K562 (cell line): ENCODE measurements around the gene CDC42EP1. TPM values are rescaled to one million over a fixed set of nuclear protein-coding genes. Genes with fewer than 3 reads are reported as not detected.

Experiments used
- ATF7 ChIP-seq: fragments of 450-650 bp; IDR thresholded peaks from 2 replicates; pipeline ENCODE4 v1.7.1; 2014; ENCODE audit warnings: mild to moderate bottlenecking, moderate library complexity
- CBFB ChIP-seq: sonication (generic); formaldehyde crosslinking; IDR thresholded peaks from 2 replicates; pipeline ENCODE4 v1.4.0; 2020; ENCODE audit warnings: mild to moderate bottlenecking, missing genetic modification reagents
- ERF ChIP-seq: fragments of 450-650 bp; formaldehyde crosslinking; IDR thresholded peaks from 2 replicates; pipeline ENCODE4 v1.4.0; 2020; ENCODE audit warnings: mild to moderate bottlenecking, mixed read lengths
- FUS ChIP-seq: fragments of 200-400 bp; formaldehyde crosslinking; optimal IDR thresholded peaks from 2 replicates; pipeline ENCODE3; 2017; ENCODE audit warnings: low read depth, low read length
- JUND ChIP-seq, 2 experiments: IDR thresholded peaks; 2 replicates in 1 of 2; 3 replicates in 1 of 2; pipeline ENCODE4 v1.6.1; 2011; ENCODE audit warnings: borderline replicate concordance in 2 of 2, low read depth in 2 of 2, low read length in 2 of 2, improper control_type of control experiment in 1 of 2, missing biosample characterization in 1 of 2, missing genetic modification characterization in 1 of 2, missing genetic modification reagents in 1 of 2
- KAT7 ChIP-seq: sonication (generic); formaldehyde crosslinking; IDR thresholded peaks from 2 replicates; pipeline ENCODE4 v1.8.0; 2022; ENCODE audit warnings: missing genetic modification reagents, mild to moderate bottlenecking, borderline replicate concordance
- KDM4B ChIP-seq, 2 experiments: fragments of 450-650 bp in 1 of 2; sonication (generic) in 1 of 2; IDR thresholded peaks; 2 replicates each; pipeline ENCODE4 v1.6.1; 2016 to 2017; ENCODE audit warnings: borderline replicate concordance in 2 of 2, antibody characterized with exemption in 1 of 2, low read depth in 1 of 2, mild to moderate bottlenecking in 1 of 2
- L3MBTL2 ChIP-seq: fragments of 450-650 bp; IDR thresholded peaks from 2 replicates; pipeline ENCODE4 v1.6.1; 2016; ENCODE audit warnings: mild to moderate bottlenecking, moderate library complexity
- MECOM ChIP-seq: fragments of 250-450 bp; sonication (Bioruptor Pico); IDR thresholded peaks from 2 replicates; pipeline ENCODE4 v1.8.0; 2022; ENCODE audit warnings: inconsistent platforms
- MEF2A ChIP-seq: IDR thresholded peaks from 2 replicates; pipeline ENCODE4 v1.6.1; 2011; ENCODE audit warnings: low read depth, mild to moderate bottlenecking, low read length, moderate library complexity; ENCODE audit not compliant: control insufficient read depth
- PHF20 ChIP-seq: fragments of 450-650 bp; IDR thresholded peaks from 2 replicates; pipeline ENCODE4 v1.6.1; 2018; ENCODE audit not compliant: partially characterized antibody
- SAP30 ChIP-seq: fragments of 200-600 bp; sonication (generic); IDR thresholded peaks from 2 replicates; pipeline ENCODE4 v1.6.1; 2012; ENCODE audit warnings: borderline replicate concordance, low read depth, mild to moderate bottlenecking, moderate library complexity, low read length, control low read depth, inconsistent platforms; ENCODE audit not compliant: insufficient read depth, poor library complexity, severe bottlenecking
- TCF3 ChIP-seq: sonication (generic); formaldehyde crosslinking; IDR thresholded peaks from 2 replicates; pipeline ENCODE4 v1.4.0; 2020; ENCODE audit warnings: mild to moderate bottlenecking, missing genetic modification reagents
- ZKSCAN8 ChIP-seq: fragments of 200-800 bp; sonication (Bioruptor generic); IDR thresholded peaks from 2 replicates; pipeline ENCODE4 v1.6.1; 2016; ENCODE audit warnings: missing genetic modification characterization, missing compliant biosample characterization
- polyA plus RNA-seq, 8 experiments: library from polyadenylated mRNA; depleted of rRNA in 4 of 8; stranded (reverse) in 5 of 8; unstranded in 3 of 8; fragments of >200 nt; fragmentation: Nextera tagmentation in 2 of 8; fragmentation: Illumina TruSeq in 1 of 8; extraction: Ambion mirVana in 2 of 8; extraction: Trizol in 1 of 8; gene quantifications; 2 replicates each; pipeline versions ENCODE4 v1.2.1 to v1.2.3, GENCODE V29; 2011 to 2014; ENCODE audit warnings: inconsistent platforms in 1 of 8, missing spikeins in 1 of 8
- total RNA-seq, 7 experiments: library from RNA; depleted of rRNA in 6 of 7; stranded (reverse); fragments of >200 nt in 6 of 7; fragmentation: Illumina TruSeq in 2 of 7; extraction: Trizol in 2 of 7; gene quantifications; 2 replicates each; pipeline versions ENCODE4 v1.2.1 to v1.2.3, GENCODE V29; 2011 to 2021; ENCODE audit warnings: low replicate concordance in 1 of 7
- TF ChIP-seq, protein P1 (sequence below): fragments of 450-650 bp; IDR thresholded peaks from 2 replicates; pipeline ENCODE4 v1.6.1; 2016; ENCODE audit warnings: antibody characterized with exemption
- TF ChIP-seq, protein P2 (sequence below): fragments of 200-800 bp; sonication (Bioruptor generic); IDR thresholded peaks from 2 replicates; pipeline ENCODE4 v1.6.1; 2016; ENCODE audit warnings: missing genetic modification characterization, missing compliant biosample characterization
- TF ChIP-seq, protein P3 (sequence below): sonication (generic); formaldehyde crosslinking; IDR thresholded peaks from 2 replicates; pipeline ENCODE4 v1.8.1; 2022; ENCODE audit warnings: missing genetic modification reagents
- TF ChIP-seq, protein P4 (sequence below): sonication (generic); formaldehyde crosslinking; IDR thresholded peaks from 2 replicates; pipeline ENCODE4 v1.5.0; 2020; ENCODE audit warnings: missing genetic modification reagents

Gene CDC42EP1
- total and polyA plus RNA-seq, 9 of the 15 experiments (the other 6 are each of a cell fraction or from before 2014, with no cell fraction given) = 0.67 to 70.2 (median 7.3) TPM

DNA sequence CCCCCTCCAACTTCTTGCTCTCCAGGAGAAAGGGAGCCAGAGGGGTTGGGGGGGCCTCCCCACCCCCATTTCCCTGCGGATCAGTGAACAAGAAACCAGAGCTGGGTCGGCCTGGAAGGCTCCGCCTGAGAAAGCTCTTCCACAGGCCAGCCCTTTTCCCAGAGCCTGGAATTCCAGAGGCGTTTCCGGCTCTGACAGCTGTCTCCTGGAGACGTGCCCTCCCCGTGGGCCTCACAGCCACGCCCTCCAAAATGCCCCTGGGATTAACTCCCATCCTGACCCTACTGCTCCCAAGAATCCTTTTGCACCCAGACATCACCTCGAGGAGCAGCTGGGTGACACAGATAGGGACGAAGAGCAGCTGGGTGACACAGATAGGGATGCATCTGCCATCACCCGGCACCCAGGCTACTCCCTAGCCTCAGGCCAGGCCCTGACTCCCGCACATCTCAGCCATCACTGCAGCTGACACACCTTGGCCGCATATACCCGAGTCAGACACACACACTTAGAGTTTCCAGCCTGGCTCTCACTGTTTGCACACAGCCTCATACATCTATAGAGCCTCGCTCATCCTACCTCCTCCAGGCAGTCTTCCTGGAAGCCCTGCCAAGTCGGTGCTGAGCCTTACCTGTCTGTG is 7.6 kb upstream of the CDC42EP1 start (continued):
- TF ChIP-seq, protein P1, sequence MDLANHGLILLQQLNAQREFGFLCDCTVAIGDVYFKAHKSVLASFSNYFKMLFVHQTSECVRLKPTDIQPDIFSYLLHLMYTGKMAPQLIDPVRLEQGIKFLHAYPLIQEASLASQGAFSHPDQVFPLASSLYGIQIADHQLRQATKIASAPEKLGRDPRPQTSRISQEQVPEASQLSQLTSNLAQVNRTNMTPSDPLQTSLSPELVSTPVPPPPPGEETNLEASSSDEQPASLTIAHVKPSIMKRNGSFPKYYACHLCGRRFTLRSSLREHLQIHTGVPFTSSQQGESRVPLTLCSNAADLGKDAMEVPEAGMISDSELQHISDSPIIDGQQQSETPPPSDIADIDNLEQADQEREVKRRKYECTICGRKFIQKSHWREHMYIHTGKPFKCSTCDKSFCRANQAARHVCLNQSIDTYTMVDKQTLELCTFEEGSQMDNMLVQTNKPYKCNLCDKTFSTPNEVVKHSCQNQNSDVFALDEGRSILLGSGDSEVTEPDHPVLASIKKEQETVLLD = peak; percentile 54; the same call in 1 of the 2 replicates
- TF ChIP-seq, protein P2, sequence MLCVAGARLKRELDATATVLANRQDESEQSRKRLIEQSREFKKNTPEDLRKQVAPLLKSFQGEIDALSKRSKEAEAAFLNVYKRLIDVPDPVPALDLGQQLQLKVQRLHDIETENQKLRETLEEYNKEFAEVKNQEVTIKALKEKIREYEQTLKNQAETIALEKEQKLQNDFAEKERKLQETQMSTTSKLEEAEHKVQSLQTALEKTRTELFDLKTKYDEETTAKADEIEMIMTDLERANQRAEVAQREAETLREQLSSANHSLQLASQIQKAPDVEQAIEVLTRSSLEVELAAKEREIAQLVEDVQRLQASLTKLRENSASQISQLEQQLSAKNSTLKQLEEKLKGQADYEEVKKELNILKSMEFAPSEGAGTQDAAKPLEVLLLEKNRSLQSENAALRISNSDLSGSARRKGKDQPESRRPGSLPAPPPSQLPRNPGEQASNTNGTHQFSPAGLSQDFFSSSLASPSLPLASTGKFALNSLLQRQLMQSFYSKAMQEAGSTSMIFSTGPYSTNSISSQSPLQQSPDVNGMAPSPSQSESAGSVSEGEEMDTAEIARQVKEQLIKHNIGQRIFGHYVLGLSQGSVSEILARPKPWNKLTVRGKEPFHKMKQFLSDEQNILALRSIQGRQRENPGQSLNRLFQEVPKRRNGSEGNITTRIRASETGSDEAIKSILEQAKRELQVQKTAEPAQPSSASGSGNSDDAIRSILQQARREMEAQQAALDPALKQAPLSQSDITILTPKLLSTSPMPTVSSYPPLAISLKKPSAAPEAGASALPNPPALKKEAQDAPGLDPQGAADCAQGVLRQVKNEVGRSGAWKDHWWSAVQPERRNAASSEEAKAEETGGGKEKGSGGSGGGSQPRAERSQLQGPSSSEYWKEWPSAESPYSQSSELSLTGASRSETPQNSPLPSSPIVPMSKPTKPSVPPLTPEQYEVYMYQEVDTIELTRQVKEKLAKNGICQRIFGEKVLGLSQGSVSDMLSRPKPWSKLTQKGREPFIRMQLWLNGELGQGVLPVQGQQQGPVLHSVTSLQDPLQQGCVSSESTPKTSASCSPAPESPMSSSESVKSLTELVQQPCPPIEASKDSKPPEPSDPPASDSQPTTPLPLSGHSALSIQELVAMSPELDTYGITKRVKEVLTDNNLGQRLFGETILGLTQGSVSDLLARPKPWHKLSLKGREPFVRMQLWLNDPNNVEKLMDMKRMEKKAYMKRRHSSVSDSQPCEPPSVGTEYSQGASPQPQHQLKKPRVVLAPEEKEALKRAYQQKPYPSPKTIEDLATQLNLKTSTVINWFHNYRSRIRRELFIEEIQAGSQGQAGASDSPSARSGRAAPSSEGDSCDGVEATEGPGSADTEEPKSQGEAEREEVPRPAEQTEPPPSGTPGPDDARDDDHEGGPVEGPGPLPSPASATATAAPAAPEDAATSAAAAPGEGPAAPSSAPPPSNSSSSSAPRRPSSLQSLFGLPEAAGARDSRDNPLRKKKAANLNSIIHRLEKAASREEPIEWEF (CRISPR knock-in tag) = no peak
- 0 out of 2 replicates have a peak, but pooled peaks have one; percentile 36 for TF ChIP-seq ERF
- TF ChIP-seq, protein P3, sequence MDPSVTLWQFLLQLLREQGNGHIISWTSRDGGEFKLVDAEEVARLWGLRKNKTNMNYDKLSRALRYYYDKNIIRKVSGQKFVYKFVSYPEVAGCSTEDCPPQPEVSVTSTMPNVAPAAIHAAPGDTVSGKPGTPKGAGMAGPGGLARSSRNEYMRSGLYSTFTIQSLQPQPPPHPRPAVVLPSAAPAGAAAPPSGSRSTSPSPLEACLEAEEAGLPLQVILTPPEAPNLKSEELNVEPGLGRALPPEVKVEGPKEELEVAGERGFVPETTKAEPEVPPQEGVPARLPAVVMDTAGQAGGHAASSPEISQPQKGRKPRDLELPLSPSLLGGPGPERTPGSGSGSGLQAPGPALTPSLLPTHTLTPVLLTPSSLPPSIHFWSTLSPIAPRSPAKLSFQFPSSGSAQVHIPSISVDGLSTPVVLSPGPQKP (CRISPR knock-in tag) = no peak
- TF ChIP-seq ATF7 = peak; percentile 77
- 0 out of 2 replicates have a peak, but pooled peaks have one; percentile 35 for TF ChIP-seq MEF2A
- TF ChIP-seq KDM4B (IDR thresholded peaks at IDR 0.05; ENCODE audit: borderline replicate concordance in 2 of 2, low read depth in 1 of 2) = no peak
- TF ChIP-seq L3MBTL2 = no peak
- TF ChIP-seq FUS = no peak
- no peak for TF ChIP-seq PHF20
- peak; percentile 100 for TF ChIP-seq TCF3 (CRISPR knock-in tag)
- TF ChIP-seq CBFB (CRISPR knock-in tag) = 0 out of 2 replicates have a peak, but pooled peaks have one; percentile 49
- TF ChIP-seq JUND (IDR thresholded peaks at IDR 0.05; ENCODE audit: borderline replicate concordance, low read depth, low read length) = peak; percentile 64
- peak; percentile 75; the same call in 1 of the 3 replicates for TF ChIP-seq JUND (tag; IDR thresholded peaks at IDR 0.05; ENCODE audit: borderline replicate concordance, low read depth, low read length)
- peak; percentile 98 for TF ChIP-seq MECOM (CRISPR knock-in tag)
- no peak for TF ChIP-seq SAP30
- TF ChIP-seq, protein P4, sequence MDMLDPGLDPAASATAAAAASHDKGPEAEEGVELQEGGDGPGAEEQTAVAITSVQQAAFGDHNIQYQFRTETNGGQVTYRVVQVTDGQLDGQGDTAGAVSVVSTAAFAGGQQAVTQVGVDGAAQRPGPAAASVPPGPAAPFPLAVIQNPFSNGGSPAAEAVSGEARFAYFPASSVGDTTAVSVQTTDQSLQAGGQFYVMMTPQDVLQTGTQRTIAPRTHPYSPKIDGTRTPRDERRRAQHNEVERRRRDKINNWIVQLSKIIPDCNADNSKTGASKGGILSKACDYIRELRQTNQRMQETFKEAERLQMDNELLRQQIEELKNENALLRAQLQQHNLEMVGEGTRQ = no peak
- TF ChIP-seq KAT7 (CRISPR knock-in tag) = no peak
- peak; percentile 74 for TF ChIP-seq ZKSCAN8
